B cell (primary cell): Measurements from ENCODE around the gene TAPBP.

Experiments
- CTCF ChIP-seq: fragments of 200-600 bp; IDR thresholded peaks from one replicate; pipeline ENCODE4 v1.8.0; 2022; ENCODE audit warnings: antibody characterized with exemption, mild to moderate bottlenecking
- EZH2 ChIP-seq: IDR thresholded peaks from 2 replicates; pipeline ENCODE4 v1.6.1; 2012; ENCODE audit warnings: borderline replicate concordance, low read depth, mild to moderate bottlenecking, moderate library complexity, low read length; ENCODE audit not compliant: insufficient read depth, poor library complexity, severe bottlenecking

GRCh38 chr6:33359331-33359730 lies 45.5 kb upstream of the TAPBP start:
- TF ChIP-seq CTCF (no peak), EZH2 (no peak)
